A549 (cell line): Measurements from ENCODE around the gene RPL28. TPM values are rescaled to one million over a fixed set of nuclear protein-coding genes. Genes with fewer than 3 reads are reported as not detected.
A peak's percentile ranks its signal among the peaks of the same experiment; 100 is the strongest.

Experiments used
- ATAC-seq, 2 experiments: fragments of 200-7000 bp in 1 of 2; fragments of >200 bp in 1 of 2; cut with Nextera tagmentation in 1 of 2; cut with Tn5 transposase in 1 of 2; 3 replicates each; pipeline versions ENCODE4 v1.8.0 to v1.9.1; 2018 to 2020; ENCODE audit warnings: mild to moderate bottlenecking in 1 of 2, moderate library complexity in 1 of 2
- CTCF ChIA-PET: fragments of 300-600 bp; sonication (Branson Sonifier 250); formaldehyde crosslinking; extraction: SDS; loops from one replicate; lab custom pipeline; 2021; ENCODE audit warnings: antibody characterized with exemption, inconsistent platforms; lab: Yijun Ruan, JAX
- POLR2A ChIA-PET: fragments of 350-600 bp; formaldehyde crosslinking; extraction: SDS; loops from one replicate; lab custom pipeline; 2021; ENCODE audit warnings: antibody characterized with exemption, inconsistent platforms; lab: Yijun Ruan, JAX
- DNase-seq, 2 experiments: peaks; one replicate each; pipeline versions ENCODE4 v3.0.0 to v3.0.0-alpha.2; 2011 to 2016; ENCODE audit warnings: low read depth in 1 of 2, low spot score in 1 of 2
- FAIRE-seq: peaks from 2 replicates; lab custom pipeline; 2011; peaks lifted over from hg19 to GRCh38; lab: Jason Lieb, UNC
- H3K27ac ChIP-seq, 2 experiments: fragments of >200 bp; sonication (Bioruptor Twin); formaldehyde crosslinking; 3 replicates each; pipeline ENCODE4 v1.5.1; 2016 to 2017
- H3K4me1 ChIP-seq: fragments of >200 bp; sonication (Bioruptor Twin); formaldehyde crosslinking; 3 replicates; pipeline ENCODE4 v1.6.1; 2016
- H3K4me2 ChIP-seq: fragments of >200 bp; sonication (Bioruptor Twin); formaldehyde crosslinking; 3 replicates; pipeline ENCODE4 v1.6.1; 2016
- H3K4me3 ChIP-seq: fragments of >200 bp; sonication (Bioruptor Twin); formaldehyde crosslinking; 3 replicates; pipeline ENCODE4 v1.5.1; 2016
- H3K9me3 ChIP-seq: fragments of >200 bp; sonication (Bioruptor Twin); formaldehyde crosslinking; 3 replicates; pipeline ENCODE4 v1.6.1; 2016
- BCL3 ChIP-seq: fragments of >200 bp; sonication (Bioruptor Twin); formaldehyde crosslinking; IDR thresholded peaks from 3 replicates; pipeline ENCODE4 v1.6.1; 2016
- BHLHE40 ChIP-seq: IDR thresholded peaks from 2 replicates; pipeline ENCODE4 v1.6.1; 2012; ENCODE audit warnings: low read depth, low read length, inconsistent platforms
- CTCF ChIP-seq: fragments of >200 bp; sonication (Bioruptor Twin); formaldehyde crosslinking; IDR thresholded peaks from 3 replicates; pipeline ENCODE4 v1.5.1; 2016
- E2F6 ChIP-seq: IDR thresholded peaks from 2 replicates; pipeline ENCODE4 v1.6.1; 2012; ENCODE audit warnings: low read depth, borderline replicate concordance
- EHF ChIP-seq: fragments of 250-450 bp; sonication (Bioruptor Pico); IDR thresholded peaks from 2 replicates; pipeline ENCODE4 v1.5.0; 2020; ENCODE audit warnings: mild to moderate bottlenecking
- EHMT2 ChIP-seq: fragments of 200-600 bp; sonication (generic); IDR thresholded peaks from 2 replicates; pipeline ENCODE4 v1.6.1; 2016; ENCODE audit warnings: antibody characterized with exemption, low read depth, mild to moderate bottlenecking, moderate library complexity
- FOSL2 ChIP-seq, 2 experiments: fragments of 450-650 bp in 1 of 2; fragments of >200 bp in 1 of 2; sonication (Bioruptor Twin) in 1 of 2; formaldehyde crosslinking; IDR thresholded peaks; 2 replicates each; pipeline versions ENCODE4 v1.5.0 to v1.6.1; 2016 to 2020; ENCODE audit warnings: mild to moderate bottlenecking in 1 of 2, moderate library complexity in 1 of 2
- GATA3 ChIP-seq: IDR thresholded peaks from 2 replicates; pipeline ENCODE4 v1.6.1; 2012; ENCODE audit warnings: borderline replicate concordance
- HDAC2 ChIP-seq: fragments of 200-600 bp; sonication (generic); IDR thresholded peaks from 2 replicates; pipeline ENCODE4 v1.6.1; 2016
- HEYL ChIP-seq: fragments of 250-450 bp; sonication (Bioruptor Pico); IDR thresholded peaks from 2 replicates; pipeline ENCODE4 v1.8.0; 2021; ENCODE audit warnings: mild to moderate bottlenecking, moderate library complexity
- MAZ ChIP-seq: fragments of 150-350 bp; IDR thresholded peaks from 2 replicates; pipeline ENCODE4 v1.6.1; 2014; ENCODE audit warnings: antibody characterized with exemption, low read depth, low read length, borderline replicate concordance
- NFE2L2 ChIP-seq: fragments of 150-350 bp; conservative IDR thresholded peaks from 2 replicates; pipeline ENCODE4 v1.6.1; 2014; ENCODE audit warnings: low read length
- PBX3 ChIP-seq: IDR thresholded peaks from 2 replicates; pipeline ENCODE4 v1.6.1; 2012
- PHF8 ChIP-seq: fragments of 200-600 bp; sonication (generic); IDR thresholded peaks from 2 replicates; pipeline ENCODE4 v1.6.1; 2016; ENCODE audit warnings: low read depth, mild to moderate bottlenecking, antibody characterized with exemption, moderate library complexity, borderline replicate concordance
- RARB ChIP-seq: fragments of 250-450 bp; sonication (Bioruptor Pico); IDR thresholded peaks from 2 replicates; pipeline ENCODE4 v1.8.0; 2021; ENCODE audit warnings: mild to moderate bottlenecking, moderate library complexity
- RNF2 ChIP-seq: fragments of 200-600 bp; sonication (generic); IDR thresholded peaks from 2 replicates; pipeline ENCODE4 v1.6.1; 2016; ENCODE audit warnings: low read depth, mild to moderate bottlenecking, antibody characterized with exemption, moderate library complexity, borderline replicate concordance
- SMC3 ChIP-seq: fragments of >200 bp; sonication (Bioruptor Twin); formaldehyde crosslinking; IDR thresholded peaks from 3 replicates; pipeline ENCODE4 v1.6.1; 2018; ENCODE audit warnings: inconsistent platforms
- ZSCAN20 ChIP-seq: fragments of 250-450 bp; sonication (Bioruptor Pico); IDR thresholded peaks from 2 replicates; pipeline ENCODE4 v1.8.0; 2022; ENCODE audit warnings: mild to moderate bottlenecking, moderate library complexity
- WGBS: methylation state at CpG from one replicate; pipeline ENCODE4 v1.1.6; 2017; ENCODE audit errors: missing lambda C conversion rate; 5-methylcytosine and 5-hydroxymethylcytosine counted together
- polyA plus RNA-seq, 4 experiments: library from polyadenylated mRNA; depleted of rRNA in 3 of 4; stranded (reverse); fragments of >200 nt; fragmentation: RNase III in 1 of 4; extraction: RNeasy Plus Mini Kit Qiagen cat#74134 plus additional on column Dnase treatment in 1 of 4; gene quantifications; 2 replicates in 3 of 4; 3 replicates in 1 of 4; pipeline ENCODE4 v1.2.3, GENCODE V29; 2011 to 2017
- TF ChIP-seq, protein P1 (sequence below): fragments of 450-650 bp; IDR thresholded peaks from 2 replicates; pipeline ENCODE4 v1.6.1; 2014; ENCODE audit warnings: antibody characterized with exemption
- TF ChIP-seq, protein P2 (sequence below): fragments of 150-350 bp; IDR thresholded peaks from 2 replicates; pipeline ENCODE4 v1.6.1; 2014; ENCODE audit warnings: low read depth, mild to moderate bottlenecking, low read length
- TF ChIP-seq, protein P3 (sequence below): fragments of >200 bp; sonication (Bioruptor Twin); formaldehyde crosslinking; IDR thresholded peaks from 2 replicates; pipeline ENCODE4 v1.6.1; 2016

Gene RPL28
- polyA plus RNA-seq, 2 of the 4 experiments (the other 2 are of a cell fraction): 329 to 2,037 TPM

- WGBS: 14% methylated on average over 36 of the region's 43 CpGs
- H3K27ac ChIP-seq: no peak within 1 kb of the TSS
- FAIRE-seq (no peak), DNase-seq (peak in 1 of 2 experiments; percentile 72), ATAC-seq (peak; percentile 15 to 43; a peak in 4 of 6 replicates)
- H3K4me1 ChIP-seq: peaks cover 23% of the 10 kb centered on the region
- POLR2A ChIA-PET: interaction anchor here (1.0 kb wide), 1 partner anchor 181 kb away, joined by 4 read pairs; the partner anchor contains the start of gene ZNF784
- CTCF ChIA-PET: interaction anchor here (0.5 to 4.7 kb wide), 12 partner anchors 10 to 303 kb away, joined by 3 to 31 read pairs (median 4); partner anchors contain the start of gene KMT5C
- peak within 1 kb of the TSS; percentile 89 for H3K4me2 ChIP-seq
- TF ChIP-seq MAZ: no peak
- TF ChIP-seq, all 56 proteins: peak for 0
- Histone ChIP-seq H3K4me3 (peak within 1 kb of the TSS; percentile 35; the same call in 2 of the 3 replicates), H3K9me3 (no peaks in the 10 kb centered on the region)
Measured at GRCh38 chr19:55443045-55443823, 57.5 kb downstream of the RPL28 start, which contains the start of gene SHISA7. TSS of gene SHISA7 (minus strand) at chr19:55443300. CDS start at chr19:55442863, 437 bp downstream.

DNA sequence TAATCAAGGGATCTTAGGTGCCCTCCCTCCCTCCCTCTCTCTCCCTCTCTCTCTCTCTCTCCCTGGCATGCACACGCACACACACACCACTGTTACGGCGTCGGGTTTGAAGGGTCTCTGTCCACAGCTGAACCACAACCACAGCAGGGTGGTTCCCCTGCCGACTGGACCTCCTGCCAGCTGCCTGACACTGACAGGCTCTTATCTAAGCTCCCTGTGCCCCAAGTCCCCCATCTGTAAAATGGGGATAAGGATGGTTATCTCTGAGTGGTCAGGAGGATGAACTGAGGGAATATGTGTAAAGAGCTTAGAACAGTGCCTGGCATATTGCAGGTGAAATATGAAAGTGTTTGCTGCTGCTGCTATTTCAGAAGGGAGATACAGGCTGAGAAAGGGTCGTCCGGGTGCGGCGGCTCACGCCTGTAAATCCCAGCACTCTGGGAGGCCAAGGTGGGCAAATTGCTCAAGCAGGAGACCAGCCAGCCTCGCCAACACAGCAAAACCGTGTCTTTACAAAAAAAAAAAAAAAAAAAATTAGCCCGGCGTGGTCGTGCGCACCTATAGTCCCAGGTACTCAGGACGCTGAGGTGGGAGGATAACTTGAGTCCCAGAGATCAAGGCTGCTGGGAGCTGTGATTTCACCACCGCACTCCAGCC lies 58.2 kb downstream of the RPL28 start:
- Histone ChIP-seq H3K9me3 (no peaks in the 10 kb centered on the region), H3K4me3 (no peak overlapping the region), H3K4me2 (no peak overlapping the region), H3K27ac (no peak overlapping the region), H3K4me1 (peaks cover 23% of the 10 kb centered on the region)
- FAIRE-seq: no peak
- ATAC-seq: peak in 1 of 2 experiments; percentile 1; a peak in 2 of 6 replicates
- CTCF ChIA-PET: interaction anchor here (0.5 to 4.7 kb wide), 12 partner anchors 10 to 490 kb away, joined by 3 to 31 read pairs (median 4); partner anchors contain the start of gene KMT5C
- POLR2A ChIA-PET: interaction anchor here (1.0 kb wide), 1 partner anchor 181 kb away, joined by 4 read pairs; the partner anchor contains the start of gene ZNF784
- DNase-seq: no peak
- WGBS: 32% methylated on average over 18 of the region's 18 CpGs
- TF ChIP-seq RNF2 (no peak), HDAC2 (no peak), BCL3 (no peak), E2F6 (no peak), GATA3 (no peak), PHF8 (no peak), NFE2L2 (no peak), FOSL2 (IDR thresholded peaks at IDR 0.05) (no peak), FOSL2 (CRISPR knock-in tag; IDR thresholded peaks at IDR 0.05) (no peak)
- TF ChIP-seq, protein P1, sequence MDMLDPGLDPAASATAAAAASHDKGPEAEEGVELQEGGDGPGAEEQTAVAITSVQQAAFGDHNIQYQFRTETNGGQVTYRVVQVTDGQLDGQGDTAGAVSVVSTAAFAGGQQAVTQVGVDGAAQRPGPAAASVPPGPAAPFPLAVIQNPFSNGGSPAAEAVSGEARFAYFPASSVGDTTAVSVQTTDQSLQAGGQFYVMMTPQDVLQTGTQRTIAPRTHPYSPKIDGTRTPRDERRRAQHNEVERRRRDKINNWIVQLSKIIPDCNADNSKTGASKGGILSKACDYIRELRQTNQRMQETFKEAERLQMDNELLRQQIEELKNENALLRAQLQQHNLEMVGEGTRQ: no peak

- Histone ChIP-seq H3K4me2 (no peak overlapping the region), H3K4me1 (peaks cover 23% of the 10 kb centered on the region), H3K9me3 (no peaks in the 10 kb centered on the region), H3K4me3 (no peak overlapping the region), H3K27ac (no peak overlapping the region)
- POLR2A ChIA-PET: no interaction called here
- FAIRE-seq (no peak), DNase-seq (no peak), ATAC-seq (no peak)
- CTCF ChIA-PET: interaction anchor here (0.5 to 4.7 kb wide), 9 partner anchors 9 to 304 kb away, joined by 3 to 31 read pairs (median 3); no protein-coding TSS in a partner anchor
- WGBS: 33% methylated on average over 11 of the region's 11 CpGs
- TF ChIP-seq, protein P2, sequence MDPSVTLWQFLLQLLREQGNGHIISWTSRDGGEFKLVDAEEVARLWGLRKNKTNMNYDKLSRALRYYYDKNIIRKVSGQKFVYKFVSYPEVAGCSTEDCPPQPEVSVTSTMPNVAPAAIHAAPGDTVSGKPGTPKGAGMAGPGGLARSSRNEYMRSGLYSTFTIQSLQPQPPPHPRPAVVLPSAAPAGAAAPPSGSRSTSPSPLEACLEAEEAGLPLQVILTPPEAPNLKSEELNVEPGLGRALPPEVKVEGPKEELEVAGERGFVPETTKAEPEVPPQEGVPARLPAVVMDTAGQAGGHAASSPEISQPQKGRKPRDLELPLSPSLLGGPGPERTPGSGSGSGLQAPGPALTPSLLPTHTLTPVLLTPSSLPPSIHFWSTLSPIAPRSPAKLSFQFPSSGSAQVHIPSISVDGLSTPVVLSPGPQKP: no peak
- TF ChIP-seq EHF (CRISPR knock-in tag) (no peak), RARB (no peak), PBX3 (no peak), BHLHE40 (no peak), E2F6 (no peak), HEYL (no peak), SMC3 (no peak), RNF2 (no peak), CTCF (no peak), EHMT2 (no peak), ZSCAN20 (CRISPR knock-in tag) (no peak)
- TF ChIP-seq, protein P3, sequence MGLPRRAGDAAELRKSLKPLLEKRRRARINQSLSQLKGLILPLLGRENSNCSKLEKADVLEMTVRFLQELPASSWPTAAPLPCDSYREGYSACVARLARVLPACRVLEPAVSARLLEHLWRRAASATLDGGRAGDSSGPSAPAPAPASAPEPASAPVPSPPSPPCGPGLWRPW: no peak
Measured at GRCh38 chr19:55444646-55445045, 58.9 kb downstream of the RPL28 start.
